ENCODE measurements around the gene KIF24. TPM values are rescaled to one million over a fixed set of nuclear protein-coding genes. Genes with fewer than 3 reads are reported as not detected.

Gene KIF24
- total RNA-seq, 4 donors from 2014 or later, result 0.13 to 0.68 (median 0.50) TPM

DNA sequence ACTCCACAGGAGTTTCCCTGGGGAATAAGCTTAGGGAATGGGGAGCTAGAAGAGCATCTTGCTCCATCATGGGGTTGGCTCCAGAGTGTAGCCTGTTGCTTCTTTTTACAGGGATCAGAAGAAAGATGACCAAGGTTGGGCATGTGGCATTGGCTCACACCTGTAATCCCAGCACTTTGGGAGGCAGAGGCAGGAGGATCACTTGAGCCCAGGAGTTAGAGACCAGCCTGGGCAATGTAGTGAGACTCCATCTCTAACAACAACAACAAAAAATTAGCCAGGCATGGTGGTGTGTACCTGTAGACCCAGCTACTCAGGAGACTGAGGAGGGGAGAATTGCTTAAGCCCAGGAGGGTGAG is 18.7 kb upstream of the KIF24 start:
- H3K27ac ChIP-seq, result no peak overlapping the region
- intact Hi-C loops (cut with DNase I; ENCODE audit: low total_unique reads) (no loop called here), in situ Hi-C loops (cut with MboI; ENCODE audit: low sequenced_read_pairs in 4 of 4) (no loop called here)
- no peak overlapping the region for H3K4me3 ChIP-seq
- TF ChIP-seq, protein P1, sequence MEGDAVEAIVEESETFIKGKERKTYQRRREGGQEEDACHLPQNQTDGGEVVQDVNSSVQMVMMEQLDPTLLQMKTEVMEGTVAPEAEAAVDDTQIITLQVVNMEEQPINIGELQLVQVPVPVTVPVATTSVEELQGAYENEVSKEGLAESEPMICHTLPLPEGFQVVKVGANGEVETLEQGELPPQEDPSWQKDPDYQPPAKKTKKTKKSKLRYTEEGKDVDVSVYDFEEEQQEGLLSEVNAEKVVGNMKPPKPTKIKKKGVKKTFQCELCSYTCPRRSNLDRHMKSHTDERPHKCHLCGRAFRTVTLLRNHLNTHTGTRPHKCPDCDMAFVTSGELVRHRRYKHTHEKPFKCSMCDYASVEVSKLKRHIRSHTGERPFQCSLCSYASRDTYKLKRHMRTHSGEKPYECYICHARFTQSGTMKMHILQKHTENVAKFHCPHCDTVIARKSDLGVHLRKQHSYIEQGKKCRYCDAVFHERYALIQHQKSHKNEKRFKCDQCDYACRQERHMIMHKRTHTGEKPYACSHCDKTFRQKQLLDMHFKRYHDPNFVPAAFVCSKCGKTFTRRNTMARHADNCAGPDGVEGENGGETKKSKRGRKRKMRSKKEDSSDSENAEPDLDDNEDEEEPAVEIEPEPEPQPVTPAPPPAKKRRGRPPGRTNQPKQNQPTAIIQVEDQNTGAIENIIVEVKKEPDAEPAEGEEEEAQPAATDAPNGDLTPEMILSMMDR (IDR thresholded peaks at IDR 0.05 in 4 of 5, conservative IDR thresholded peaks at IDR 0.05 in 1 of 5), result no peak
- TF ChIP-seq POLR2A (IDR thresholded peaks at IDR 0.05), result no peak
- no peaks in the 10 kb centered on the region for H3K27me3 ChIP-seq
- H3K36me3 ChIP-seq, result no peaks in the 10 kb centered on the region
- ATAC-seq, result no peak
- H3K4me1 ChIP-seq, result peaks cover 30% of the 10 kb centered on the region in 2 donors
- no peaks in the 10 kb centered on the region for H3K9me3 ChIP-seq
- no peak for DNase-seq

DNA sequence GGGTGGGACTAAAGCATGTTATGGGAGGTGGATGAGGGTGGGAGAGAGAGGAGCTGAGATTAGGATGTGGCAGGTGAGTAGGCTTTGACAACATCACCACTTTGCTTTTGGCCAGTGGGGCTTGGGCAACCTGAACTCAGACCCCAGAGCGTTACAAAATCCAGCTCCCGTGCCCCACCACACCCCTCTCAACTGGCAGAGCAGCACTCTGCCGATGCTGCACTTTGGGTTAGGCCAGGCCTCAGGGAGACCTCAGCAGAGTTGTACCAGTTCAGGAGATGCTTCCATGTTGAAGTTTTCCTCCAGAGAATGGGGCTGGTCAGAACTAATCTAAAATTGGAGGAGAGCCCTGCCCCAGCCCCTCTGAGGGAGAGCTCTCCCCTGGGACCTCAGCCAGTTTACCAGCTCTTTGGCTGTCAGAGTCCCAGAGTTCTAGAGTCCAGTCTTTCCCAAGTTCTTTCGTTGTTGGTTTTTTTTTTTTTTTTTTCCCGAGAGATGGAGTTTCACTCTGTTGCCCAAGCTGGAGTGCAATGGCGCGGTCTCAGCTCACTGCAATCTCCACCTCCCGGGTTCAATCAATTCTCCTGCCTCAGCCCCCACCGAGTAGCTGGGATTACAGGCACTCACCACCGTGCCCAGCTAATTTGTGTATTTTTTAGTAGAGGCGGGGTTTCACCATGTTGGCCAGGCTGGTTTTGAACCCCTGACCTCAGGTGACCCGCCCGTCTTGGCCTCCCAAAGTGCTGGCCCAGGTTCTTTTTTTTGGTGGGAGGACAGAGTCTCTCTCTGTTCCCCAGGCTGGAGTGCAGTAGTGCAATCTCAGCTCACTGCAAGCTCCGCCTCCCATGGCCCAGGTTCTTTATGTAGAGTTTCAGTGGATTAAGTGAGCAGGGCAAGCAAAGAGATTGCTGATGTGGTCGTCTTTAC is 18.1 kb upstream of the KIF24 start:
- H3K9me3 ChIP-seq, result no peaks in the 10 kb centered on the region
- ATAC-seq, result no peak
- no peaks in the 10 kb centered on the region for H3K27me3 ChIP-seq
- no peak for DNase-seq
- no peaks in the 10 kb centered on the region for H3K36me3 ChIP-seq
- in situ Hi-C loops (cut with MboI; ENCODE audit: low sequenced_read_pairs in 4 of 4), result no loop called here
- intact Hi-C loops (cut with DNase I; ENCODE audit: low total_unique reads), result no loop called here
- TF ChIP-seq, protein P1 (IDR thresholded peaks at IDR 0.05 in 4 of 5, conservative IDR thresholded peaks at IDR 0.05 in 1 of 5), result no peak
- TF ChIP-seq POLR2A (IDR thresholded peaks at IDR 0.05), result no peak
- H3K4me1 ChIP-seq, result peaks cover 36% of the 10 kb centered on the region in 2 donors
- no peak overlapping the region for H3K4me3 ChIP-seq
- H3K27ac ChIP-seq, result no peak overlapping the region

DNA sequence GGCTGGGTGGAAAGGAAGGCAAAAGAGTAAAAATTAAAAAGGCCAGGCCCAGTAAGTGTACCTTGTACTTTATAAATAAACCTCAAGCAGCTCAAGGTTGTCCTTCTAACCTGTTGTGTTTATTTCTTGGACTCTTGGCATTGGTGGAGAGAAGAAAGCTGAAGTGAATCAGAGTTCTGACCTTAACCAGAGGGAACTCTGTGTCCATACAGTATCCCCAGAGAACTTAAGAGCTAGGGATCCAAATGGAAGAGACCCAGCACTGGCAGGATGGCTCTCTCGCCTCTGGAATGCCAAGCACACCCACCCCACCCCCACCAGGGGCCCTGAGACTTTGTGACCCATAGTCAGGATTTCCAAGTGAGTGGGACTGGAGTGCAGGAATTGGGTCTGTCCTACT is 14.5 kb upstream of the KIF24 start:
- H3K4me1 ChIP-seq, result peaks cover 41 to 50% of the 10 kb centered on the region in 2 donors
- peaks cover 0 to 7% of the 10 kb centered on the region in 2 donors for H3K36me3 ChIP-seq
- TF ChIP-seq, protein P1 (IDR thresholded peaks at IDR 0.05 in 4 of 5, conservative IDR thresholded peaks at IDR 0.05 in 1 of 5), result no peak
- no peak for TF ChIP-seq POLR2A (IDR thresholded peaks at IDR 0.05)
- intact Hi-C loops (cut with DNase I; ENCODE audit: low total_unique reads), result loop anchor here (2.0 kb wide), 1 partner anchor 31 kb away; no protein-coding TSS in a partner anchor
- H3K27me3 ChIP-seq, result no peaks in the 10 kb centered on the region
- H3K4me3 ChIP-seq, result peak overlapping the region in 1 of 4 donors; percentile 6
- no peaks in the 10 kb centered on the region for H3K9me3 ChIP-seq
- in situ Hi-C loops (cut with MboI; ENCODE audit: low sequenced_read_pairs in 4 of 4), result no loop called here
- peak overlapping the region; percentile 71 to 93 (median 80) for H3K27ac ChIP-seq
- ATAC-seq (peak; percentile 89 to 91), DNase-seq (peak; percentile 33 to 64)

DNA sequence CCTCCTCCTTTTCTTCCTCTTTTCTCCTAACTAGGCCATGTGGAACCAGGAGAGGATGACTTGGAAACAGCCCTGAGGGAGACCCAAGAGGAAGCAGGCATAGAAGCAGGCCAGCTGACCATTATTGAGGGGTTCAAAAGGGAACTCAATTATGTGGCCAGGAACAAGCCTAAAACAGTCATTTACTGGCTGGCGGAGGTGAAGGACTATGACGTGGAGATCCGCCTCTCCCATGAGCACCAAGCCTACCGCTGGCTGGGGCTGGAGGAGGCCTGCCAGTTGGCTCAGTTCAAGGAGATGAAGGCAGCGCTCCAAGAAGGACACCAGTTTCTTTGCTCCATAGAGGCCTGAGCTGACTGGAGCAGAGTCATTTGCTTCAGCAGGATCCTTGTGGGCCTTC is 14.0 kb upstream of the KIF24 start:
- ATAC-seq, result peak; percentile 69 to 81
- no peaks in the 10 kb centered on the region for H3K9me3 ChIP-seq
- TF ChIP-seq POLR2A (IDR thresholded peaks at IDR 0.05), result no peak
- TF ChIP-seq, protein P1 (IDR thresholded peaks at IDR 0.05 in 4 of 5, conservative IDR thresholded peaks at IDR 0.05 in 1 of 5), result no peak
- intact Hi-C loops (cut with DNase I; ENCODE audit: low total_unique reads), result loop anchor here (2.0 kb wide), 1 partner anchor 32 kb away; no protein-coding TSS in a partner anchor
- peak; percentile 48 to 90 for DNase-seq
- H3K4me3 ChIP-seq, result peak overlapping the region in 1 of 4 donors; percentile 6
- peaks cover 45 to 53% of the 10 kb centered on the region in 2 donors for H3K4me1 ChIP-seq
- H3K27ac ChIP-seq, result peak overlapping the region; percentile 71 to 93 (median 80)
- H3K27me3 ChIP-seq, result no peaks in the 10 kb centered on the region
- in situ Hi-C loops (cut with MboI; ENCODE audit: low sequenced_read_pairs in 4 of 4), result no loop called here
- H3K36me3 ChIP-seq, result peaks cover 0 to 7% of the 10 kb centered on the region in 2 donors
